B cell (primary cell): ENCODE results near the gene TNFAIP8L3. TPM values are rescaled to one million over a fixed set of nuclear protein-coding genes. Genes with fewer than 3 reads are reported as not detected.

Source experiments
- ATAC-seq: fragments of 200-7000 bp; cut with Tn5 transposase; one replicate; pipeline ENCODE4 v1.10.0; 2021; ENCODE audit warnings: low read depth, mild to moderate bottlenecking, moderate number of reproducible peaks, moderate library complexity
- CTCF ChIA-PET: fragments of 350-600 bp; sonication (Branson Sonifier 250); formaldehyde crosslinking; loops from one replicate; lab custom pipeline; 2021; ENCODE audit warnings: antibody characterized with exemption, inconsistent platforms; lab: Charles Lee
- POLR2A ChIA-PET: fragments of 350-600 bp; sonication (Branson Sonifier 250); formaldehyde crosslinking; loops from one replicate; lab custom pipeline; 2021; ENCODE audit warnings: antibody characterized with exemption; lab: Charles Lee
- DNase-seq: peaks from one replicate; pipeline ENCODE4 v3.0.0; 2013
- H2AFZ ChIP-seq: 2 replicates; pipeline ENCODE4 v1.6.1; 2012; ENCODE audit warnings: mild to moderate bottlenecking, low read depth, low read length; ENCODE audit not compliant: insufficient read depth, poor library complexity, severe bottlenecking
- H3K27ac ChIP-seq, 2 donors: 1 replicate in 1 of 2; 2 replicates in 1 of 2; pipeline ENCODE4 v1.5.1; 2012 to 2013; ENCODE audit warnings: low read length in 2 of 2, mild to moderate bottlenecking in 2 of 2, moderate library complexity in 1 of 2
- H3K27me3 ChIP-seq, 4 experiments: fragments of 200-600 bp in 1 of 4; sonication (generic) in 1 of 4; replicated peaks in 1 of 4; 1 replicate in 2 of 4; 2 replicates in 2 of 4; pipeline versions ENCODE4 v1.6.1 to v1.7.0; 2013 to 2016; ENCODE audit warnings: low read length in 3 of 4, mild to moderate bottlenecking in 2 of 4, mixed read lengths in 1 of 4, moderate library complexity in 1 of 4; ENCODE audit not compliant: insufficient read depth in 4 of 4, control insufficient read depth in 3 of 4; ENCODE audit errors: control extremely low read depth in 1 of 4
- H3K36me3 ChIP-seq, 2 experiments: replicated peaks in 1 of 2; 1 replicate in 1 of 2; 2 replicates in 1 of 2; pipeline versions ENCODE4 v1.6.1 to v1.7.1; 2013; ENCODE audit warnings: low read length in 1 of 2; ENCODE audit not compliant: insufficient read depth in 2 of 2, control insufficient read depth in 1 of 2; ENCODE audit errors: control extremely low read depth in 1 of 2, extremely low read depth in 1 of 2
- H3K4me1 ChIP-seq, 2 donors: fragments of 200-600 bp in 1 of 2; sonication (generic) in 1 of 2; 1 replicate in 1 of 2; 2 replicates in 1 of 2; pipeline versions ENCODE4 v1.5.1 to v1.6.1; 2013 to 2017; ENCODE audit warnings: low read length in 2 of 2; ENCODE audit not compliant: control insufficient read depth in 2 of 2, insufficient read depth in 2 of 2
- H3K4me2 ChIP-seq: replicated peaks from 2 replicates; pipeline ENCODE3; 2012; ENCODE audit warnings: mild to moderate bottlenecking, low read depth, low read length; ENCODE audit not compliant: poor library complexity, severe bottlenecking
- H3K4me3 ChIP-seq, 5 experiments: fragments of 200-600 bp in 1 of 5; sonication (generic) in 1 of 5; 1 replicate in 3 of 5; 2 replicates in 2 of 5; pipeline versions ENCODE4 v1.5.1 to v1.7.0; 2011 to 2016; ENCODE audit warnings: low read length in 4 of 5, mild to moderate bottlenecking in 4 of 5, low read depth in 2 of 5, control low read depth in 1 of 5, moderate library complexity in 1 of 5; ENCODE audit not compliant: insufficient read depth in 1 of 5; ENCODE audit errors: control extremely low read depth in 1 of 5, extremely low read depth in 1 of 5
- H3K79me2 ChIP-seq: fragments of 200-600 bp; sonication (generic); one replicate; pipeline ENCODE4 v1.6.0; 2016; ENCODE audit warnings: low read length; ENCODE audit not compliant: control insufficient read depth, insufficient read depth
- H3K9ac ChIP-seq: fragments of 200-600 bp; sonication (generic); 2 replicates; pipeline ENCODE4 v1.6.1; 2017; ENCODE audit warnings: mild to moderate bottlenecking, low read length, moderate library complexity
- H3K9me3 ChIP-seq, 3 donors: one replicate each; pipeline versions ENCODE4 v1.6.1 to v1.7.1; 2013; ENCODE audit warnings: low read length in 2 of 3; ENCODE audit not compliant: control insufficient read depth in 2 of 3, insufficient read depth in 1 of 3; ENCODE audit errors: control extremely low read depth in 1 of 3
- H4K20me1 ChIP-seq: 2 replicates; pipeline ENCODE4 v1.6.0; 2012; ENCODE audit warnings: mild to moderate bottlenecking, low read length; ENCODE audit not compliant: insufficient read depth, control insufficient read depth, poor library complexity, severe bottlenecking
- H3K27ac Mint-ChIP-seq: one replicate; pipeline ENCODE4 v1.8.0; 2021; ENCODE audit warnings: mixed read lengths
- H3K27me3 Mint-ChIP-seq: one replicate; pipeline ENCODE4 v1.8.0; 2021; ENCODE audit warnings: mixed read lengths
- H3K4me1 Mint-ChIP-seq: one replicate; pipeline ENCODE4 v1.8.0; 2021; ENCODE audit warnings: mixed read lengths
- H3K4me3 Mint-ChIP-seq: one replicate; pipeline ENCODE4 v1.8.0; 2021; ENCODE audit warnings: mixed read lengths
- H3K9me3 Mint-ChIP-seq: one replicate; pipeline ENCODE4 v1.8.0; 2022; ENCODE audit warnings: mixed read lengths; ENCODE audit not compliant: insufficient read depth
- CTCF ChIP-seq: fragments of 200-600 bp; IDR thresholded peaks from one replicate; pipeline ENCODE4 v1.8.0; 2022; ENCODE audit warnings: antibody characterized with exemption, mild to moderate bottlenecking
- EZH2 ChIP-seq: IDR thresholded peaks from 2 replicates; pipeline ENCODE4 v1.6.1; 2012; ENCODE audit warnings: borderline replicate concordance, low read depth, mild to moderate bottlenecking, moderate library complexity, low read length; ENCODE audit not compliant: insufficient read depth, poor library complexity, severe bottlenecking
- whole genome bisulfite sequencing: methylation state at CpG from one replicate; pipeline ENCODE4 v1.1.5; 2013; ENCODE audit warnings: missing lambda C conversion rate; ENCODE audit not compliant: insufficient coverage; 5-methylcytosine and 5-hydroxymethylcytosine counted together
- intact Hi-C: fragments of 100-400 bp; cut with micrococcal nuclease; formaldehyde crosslinking; loops from one replicate; pipeline ENCODE4 v1.10.0; 2022
- polyA plus RNA-seq: library from polyadenylated mRNA; depleted of rRNA; stranded (reverse); fragments of >200 nt; gene quantifications from 2 replicates; pipeline ENCODE4 v1.2.3, GENCODE V29; 2012
- total RNA-seq, 2 donors: library from RNA; stranded (reverse); fragments of 120-200 nt in 1 of 2; gene quantifications; 1 replicate in 1 of 2; 2 replicates in 1 of 2; pipeline versions ENCODE4 v1.2.3 to v1.2.4, GENCODE V29; 2013 to 2022

The TNFAIP8L3 gene
- total and polyA plus RNA-seq, 2 donors (not counting 1 experiment from before 2014, with no cell fraction given), result not detected

DNA sequence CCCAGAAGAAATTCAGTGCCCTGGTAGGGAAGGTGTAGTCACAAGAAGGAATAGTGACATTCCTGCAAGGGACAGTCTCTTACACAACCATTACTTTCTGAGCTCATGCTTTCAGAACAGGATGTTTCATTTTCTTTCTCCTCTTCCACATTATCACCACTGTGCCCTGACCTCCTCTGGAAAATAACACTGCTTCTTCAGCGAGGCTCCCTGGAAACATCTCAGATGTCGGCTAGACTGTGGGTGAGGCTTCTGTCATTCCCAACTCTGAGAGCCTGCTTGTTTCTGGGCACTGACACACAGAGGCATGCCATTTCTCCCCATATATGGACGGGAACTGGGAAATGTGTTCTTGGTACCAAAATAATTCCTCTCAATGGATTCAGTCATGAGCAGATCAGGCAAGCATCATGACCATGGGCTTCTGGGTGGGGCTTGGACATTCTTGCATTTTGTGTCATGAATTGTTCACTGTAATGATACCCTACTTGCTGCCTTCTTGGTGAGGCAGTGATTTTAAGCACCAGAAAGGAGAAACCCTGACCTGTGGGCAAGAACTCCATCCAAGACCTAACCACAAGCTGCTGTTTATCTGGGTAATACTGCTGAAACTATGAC lies 14.3 kb upstream of the TNFAIP8L3 start:
- Mint-ChIP-seq H3K27ac (no peak overlapping the region), H3K4me1 (no peaks in the 10 kb centered on the region), H3K27me3 (peaks cover 33% of the 10 kb centered on the region), H3K9me3 (no peaks in the 10 kb centered on the region), H3K4me3 (no peak overlapping the region)
- Histone ChIP-seq H3K9me3 (no peaks in the 10 kb centered on the region), H3K27me3 (peaks cover 0 to 6% (median 2%) of the 10 kb centered on the region in 4 experiments), H3K9ac (no peak overlapping the region), H4K20me1 (no peaks in the 10 kb centered on the region), H3K27ac (no peak overlapping the region), H3K4me3 (no peak overlapping the region), H3K36me3 (no peaks in the 10 kb centered on the region), H3K79me2 (no peaks in the 10 kb centered on the region), H3K4me2 (no peak overlapping the region), H2AFZ (no peak overlapping the region), H3K4me1 (no peaks in the 10 kb centered on the region)
- ChIA-PET CTCF (no interaction called here), POLR2A (no interaction called here)
- TF ChIP-seq CTCF, result no peak
- TF ChIP-seq EZH2, result no peak
- WGBS, result 95% methylated on average over 3 of the region's 3 CpGs
- intact Hi-C loops, result no loop called here
- DNase-seq (no peak), ATAC-seq (no peak)

DNA sequence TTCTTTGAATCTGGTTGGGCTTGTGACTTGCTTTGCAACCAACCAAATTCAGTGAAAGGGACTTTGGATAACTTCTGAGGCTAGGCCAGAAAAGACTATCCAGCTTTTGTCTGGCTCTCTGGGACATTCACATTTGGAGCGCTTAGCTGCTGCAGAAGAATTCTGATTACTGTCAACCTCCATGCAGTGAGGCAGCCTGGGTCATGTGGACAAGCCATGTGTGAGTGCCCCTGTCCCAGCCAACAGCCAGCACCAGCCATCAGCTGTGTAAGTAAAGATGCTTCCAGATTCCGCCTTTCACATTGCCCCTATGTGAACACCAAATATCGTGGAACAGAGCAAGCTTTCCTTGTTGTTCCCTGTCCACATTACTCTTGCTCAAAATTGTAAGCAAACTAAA lies 12.9 kb upstream of the TNFAIP8L3 start:
- DNase-seq (no peak), ATAC-seq (no peak)
- Histone ChIP-seq H3K4me1 (no peaks in the 10 kb centered on the region), H3K27me3 (peaks cover 0 to 6% (median 2%) of the 10 kb centered on the region in 4 experiments), H3K4me2 (no peak overlapping the region), H3K4me3 (no peak overlapping the region), H3K27ac (no peak overlapping the region), H3K36me3 (no peaks in the 10 kb centered on the region), H4K20me1 (no peaks in the 10 kb centered on the region), H3K9me3 (no peaks in the 10 kb centered on the region), H2AFZ (no peak overlapping the region), H3K9ac (no peak overlapping the region), H3K79me2 (no peaks in the 10 kb centered on the region)
- no peak overlapping the region for H3K4me3 Mint-ChIP-seq
- ChIA-PET POLR2A (no interaction called here), CTCF (no interaction called here)
- TF ChIP-seq EZH2, result no peak
- no peak for TF ChIP-seq CTCF
- intact Hi-C loops, result no loop called here
- 100% methylated on average over 1 of the region's 3 CpGs for WGBS
- peaks cover 35% of the 10 kb centered on the region for H3K27me3 Mint-ChIP-seq
- no peaks in the 10 kb centered on the region for H3K9me3 Mint-ChIP-seq
- no peak overlapping the region for H3K27ac Mint-ChIP-seq
- no peaks in the 10 kb centered on the region for H3K4me1 Mint-ChIP-seq
